Caco-2 (cell line): ENCODE data around the gene UBE2L3. TPM values are rescaled to one million over a fixed set of nuclear protein-coding genes. Genes with fewer than 3 reads are reported as not detected.
"Not testable (repeated sequence)": the region's sequence is repeated elsewhere in the genome, so short reads cannot be mapped to it uniquely, and the experiment has no call there.

ENCODE experiments used
- BruUV-seq: library from RNA; stranded (reverse); fragments of 400-500 nt; replicated peaks from 2 replicates; lab custom pipeline; 2021; lab: Mats Ljungman, UMichigan
- CTCF ChIA-PET: fragments of 300-600 bp; sonication (Branson Sonifier 250); formaldehyde crosslinking; loops from one replicate; lab custom pipeline; 2022; ENCODE audit warnings: antibody characterized with exemption; lab: Charles Lee
- POLR2A ChIA-PET: fragments of 300-600 bp; sonication (Branson Sonifier 250); formaldehyde crosslinking; loops from one replicate; lab custom pipeline; 2022; ENCODE audit warnings: antibody characterized with exemption; lab: Charles Lee
- DNase-seq, 2 experiments: peaks; one replicate each; pipeline versions ENCODE4 v3.0.0 to v3.0.0-alpha.2; 2020 to 2022
- H3K27me3 ChIP-seq: replicated peaks from 2 replicates; pipeline ENCODE4 v1.6.0; 2011; ENCODE audit warnings: low read length; ENCODE audit not compliant: control insufficient read depth, insufficient read depth
- H3K36me3 ChIP-seq: 2 replicates; pipeline ENCODE4 v1.5.1; 2011; ENCODE audit warnings: low read length; ENCODE audit not compliant: control insufficient read depth, insufficient read depth
- H3K4me1 ChIP-seq: fragments of 250-450 bp; sonication (Bioruptor Pico); 2 replicates; pipeline ENCODE4 v1.5.1; 2020; ENCODE audit warnings: mild to moderate bottlenecking
- H3K4me3 ChIP-seq: 2 replicates; pipeline ENCODE4 v1.5.1; 2011; ENCODE audit warnings: low read depth, mild to moderate bottlenecking, control low read depth, low read length
- H3K9me3 ChIP-seq: fragments of 250-450 bp; sonication (Bioruptor Pico); 2 replicates; pipeline ENCODE4 v1.5.1; 2020; ENCODE audit warnings: mild to moderate bottlenecking, moderate library complexity
- H3K27ac Mint-ChIP-seq: one replicate; pipeline ENCODE4 v1.8.0; 2022; ENCODE audit warnings: mixed read lengths; ENCODE audit not compliant: unreplicated experiment
- H3K27me3 Mint-ChIP-seq: one replicate; pipeline ENCODE4 v1.8.0; 2022; ENCODE audit warnings: mixed read lengths; ENCODE audit not compliant: insufficient read depth, unreplicated experiment
- H3K36me3 Mint-ChIP-seq: one replicate; pipeline ENCODE4 v1.8.0; 2022; ENCODE audit warnings: mild to moderate bottlenecking, mixed read lengths; ENCODE audit not compliant: insufficient read depth, unreplicated experiment
- H3K4me1 Mint-ChIP-seq: one replicate; pipeline ENCODE4 v1.8.0; 2022; ENCODE audit warnings: low read depth, mixed read lengths; ENCODE audit not compliant: unreplicated experiment
- H3K4me3 Mint-ChIP-seq: one replicate; pipeline ENCODE4 v1.8.0; 2022; ENCODE audit warnings: mild to moderate bottlenecking, moderate library complexity, mixed read lengths; ENCODE audit not compliant: unreplicated experiment
- H3K9me3 Mint-ChIP-seq: one replicate; pipeline ENCODE4 v1.8.0; 2022; ENCODE audit warnings: mixed read lengths; ENCODE audit not compliant: unreplicated experiment
- intact Hi-C: fragments of 100-400 bp; cut with micrococcal nuclease; formaldehyde crosslinking; loops from one replicate; pipeline ENCODE4 v1.10.0; 2022; ENCODE audit not compliant: unreplicated experiment
- total RNA-seq: library from RNA; stranded (reverse); gene quantifications from 2 replicates; pipeline ENCODE4 v1.2.3, GENCODE V29; 2022
- TF ChIP-seq, protein P1 (sequence below), 2 experiments: fragments of 200-600 bp in 1 of 2; IDR thresholded peaks; 1 replicate in 1 of 2; 2 replicates in 1 of 2; pipeline versions ENCODE4 v1.5.1 to v1.8.0; 2011 to 2022; ENCODE audit warnings: antibody characterized with exemption in 1 of 2, control low read depth in 1 of 2, inconsistent platforms in 1 of 2, low read depth in 1 of 2, low read length in 1 of 2, mild to moderate bottlenecking in 1 of 2, moderate library complexity in 1 of 2; ENCODE audit not compliant: insufficient read depth in 1 of 2, severe bottlenecking in 1 of 2, unreplicated experiment in 1 of 2

The UBE2L3 gene
- total RNA-seq, 1 experiment from 2014 or later, result 63.4 TPM

DNA sequence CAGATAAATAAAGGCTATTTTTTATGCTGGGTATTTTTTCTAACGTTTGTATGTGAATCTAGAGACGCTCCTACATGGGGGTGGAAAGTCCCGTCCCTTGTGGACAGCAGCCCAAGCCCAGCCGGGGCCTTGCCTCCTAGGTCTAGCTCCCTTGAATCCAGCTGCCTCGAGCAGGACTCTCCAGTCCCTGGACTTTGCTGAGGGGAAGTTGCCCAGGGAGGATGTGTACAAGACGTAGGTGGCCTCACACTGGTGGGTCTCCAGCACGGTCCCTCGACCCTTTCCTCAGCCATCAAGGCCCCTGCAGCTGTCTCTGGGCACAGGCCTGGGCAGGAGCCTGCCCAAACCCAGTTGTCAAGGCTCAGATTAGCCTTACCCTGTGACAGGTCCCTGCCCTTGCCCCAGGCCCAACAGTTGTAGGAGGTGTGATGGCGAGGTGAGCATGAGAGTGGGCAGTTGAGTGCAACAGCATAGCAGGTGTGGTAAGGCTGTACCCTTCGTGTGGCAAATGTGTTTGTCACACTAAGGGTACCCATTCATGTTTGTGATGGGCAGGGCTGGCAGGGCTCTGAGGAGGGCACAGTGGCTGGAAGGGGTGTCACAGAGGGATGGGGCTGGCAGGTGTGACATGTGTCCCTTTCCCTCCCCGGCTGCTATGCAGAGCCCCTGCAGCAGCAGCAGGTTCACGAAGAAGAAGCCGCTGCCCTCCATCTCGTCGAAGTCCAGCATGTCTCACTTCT is 68.4 kb downstream of the UBE2L3 start:
- peaks cover 18% of the 10 kb centered on the region for H3K4me1 ChIP-seq
- CTCF ChIA-PET, result no interaction called here

DNA sequence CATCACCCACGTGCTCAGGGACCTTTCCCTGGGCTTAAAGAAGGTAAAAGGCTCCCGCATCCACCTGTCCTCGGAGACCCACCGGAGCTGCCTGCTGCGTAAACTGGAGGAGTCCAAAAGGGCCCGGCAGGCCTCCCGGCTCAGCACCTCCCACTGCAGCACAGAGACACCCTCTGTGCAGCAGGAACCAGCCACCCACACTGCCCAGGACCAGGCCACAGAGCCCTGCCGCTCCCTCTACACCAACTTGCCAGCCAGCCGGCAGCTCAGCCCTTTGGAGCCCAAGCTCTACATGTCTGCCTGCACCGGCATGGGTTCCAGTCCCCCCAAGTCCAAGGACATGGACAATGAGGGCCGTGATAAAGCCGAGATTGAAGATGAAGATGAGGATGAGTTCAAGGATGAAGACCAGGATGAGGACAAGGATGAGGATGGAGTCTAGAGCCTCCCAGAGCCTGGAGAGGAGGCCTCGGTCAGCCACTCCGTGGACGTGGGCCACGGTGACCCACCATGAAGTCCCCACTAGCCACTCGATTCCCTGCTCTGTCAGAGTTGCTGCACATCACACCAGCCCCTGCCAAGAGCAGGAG is 69.2 kb downstream of the UBE2L3 start:
- Histone ChIP-seq H3K9me3 (no peaks in the 10 kb centered on the region), H3K36me3 (no peaks in the 10 kb centered on the region), H3K4me1 (peaks cover 22% of the 10 kb centered on the region), H3K27me3 (no peaks in the 10 kb centered on the region), H3K4me3 (no peak overlapping the region)
- TF ChIP-seq, protein P1, sequence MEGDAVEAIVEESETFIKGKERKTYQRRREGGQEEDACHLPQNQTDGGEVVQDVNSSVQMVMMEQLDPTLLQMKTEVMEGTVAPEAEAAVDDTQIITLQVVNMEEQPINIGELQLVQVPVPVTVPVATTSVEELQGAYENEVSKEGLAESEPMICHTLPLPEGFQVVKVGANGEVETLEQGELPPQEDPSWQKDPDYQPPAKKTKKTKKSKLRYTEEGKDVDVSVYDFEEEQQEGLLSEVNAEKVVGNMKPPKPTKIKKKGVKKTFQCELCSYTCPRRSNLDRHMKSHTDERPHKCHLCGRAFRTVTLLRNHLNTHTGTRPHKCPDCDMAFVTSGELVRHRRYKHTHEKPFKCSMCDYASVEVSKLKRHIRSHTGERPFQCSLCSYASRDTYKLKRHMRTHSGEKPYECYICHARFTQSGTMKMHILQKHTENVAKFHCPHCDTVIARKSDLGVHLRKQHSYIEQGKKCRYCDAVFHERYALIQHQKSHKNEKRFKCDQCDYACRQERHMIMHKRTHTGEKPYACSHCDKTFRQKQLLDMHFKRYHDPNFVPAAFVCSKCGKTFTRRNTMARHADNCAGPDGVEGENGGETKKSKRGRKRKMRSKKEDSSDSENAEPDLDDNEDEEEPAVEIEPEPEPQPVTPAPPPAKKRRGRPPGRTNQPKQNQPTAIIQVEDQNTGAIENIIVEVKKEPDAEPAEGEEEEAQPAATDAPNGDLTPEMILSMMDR (IDR thresholded peaks at IDR 0.05; ENCODE audit: insufficient read depth in 1 of 2, low read depth in 1 of 2, low read length in 1 of 2, severe bottlenecking in 1 of 2, unreplicated experiment in 1 of 2), result no peak
- no peaks in the 10 kb centered on the region for H3K27me3 Mint-ChIP-seq
- CTCF ChIA-PET, result no interaction called here
- H3K9me3 Mint-ChIP-seq, result no peaks in the 10 kb centered on the region
- H3K4me1 Mint-ChIP-seq, result peaks cover 11% of the 10 kb centered on the region
- POLR2A ChIA-PET, result interaction anchor here (0.6 kb wide), 1 partner anchor 30 kb away, joined by 3 read pairs; no protein-coding TSS in a partner anchor
- intact Hi-C loops, result no loop called here
- H3K27ac Mint-ChIP-seq, result no peak overlapping the region
- H3K4me3 Mint-ChIP-seq, result no peak overlapping the region
- no peak for DNase-seq
- H3K36me3 Mint-ChIP-seq, result peaks cover under 1% of the 10 kb centered on the region
- BruUV-seq, result no TSS peak

More for the DNA sequence above, 68.4 kb downstream of the UBE2L3 start:
- BruUV-seq, result no TSS peak
- Mint-ChIP-seq H3K9me3 (no peaks in the 10 kb centered on the region), H3K27ac (no peak overlapping the region), H3K4me3 (no peak overlapping the region), H3K36me3 (no peaks in the 10 kb centered on the region), H3K4me1 (peaks cover 7% of the 10 kb centered on the region), H3K27me3 (no peaks in the 10 kb centered on the region)
- Histone ChIP-seq H3K36me3 (no peaks in the 10 kb centered on the region), H3K27me3 (no peaks in the 10 kb centered on the region), H3K4me3 (no peak overlapping the region), H3K9me3 (no peaks in the 10 kb centered on the region)
- TF ChIP-seq, protein P1 (IDR thresholded peaks at IDR 0.05; ENCODE audit: insufficient read depth in 1 of 2, low read depth in 1 of 2, low read length in 1 of 2, severe bottlenecking in 1 of 2, unreplicated experiment in 1 of 2), result no peak
- intact Hi-C loops, result no loop called here
- POLR2A ChIA-PET, result interaction anchor here (0.6 kb wide), 1 partner anchor 30 kb away, joined by 3 read pairs; no protein-coding TSS in a partner anchor
- no peak for DNase-seq

DNA sequence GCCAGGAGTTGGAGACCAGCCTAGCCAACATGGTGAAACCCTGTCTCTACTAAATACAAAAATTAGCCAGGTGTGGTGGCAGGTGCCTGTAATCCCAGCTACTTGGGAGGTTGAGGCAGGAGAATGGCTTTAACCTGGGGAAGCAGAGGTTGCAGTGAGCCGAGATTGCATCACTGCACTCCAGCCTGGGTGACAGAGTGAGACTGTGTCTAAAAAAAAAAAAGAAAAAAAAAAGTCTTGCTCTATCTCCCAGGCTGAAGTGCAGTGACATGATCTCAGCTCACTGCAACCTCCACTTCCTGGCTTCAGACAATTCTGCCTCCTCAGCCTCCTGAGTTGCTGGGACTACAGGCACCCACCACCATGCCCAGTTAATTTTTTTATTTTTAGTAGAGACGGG is 69.9 kb downstream of the UBE2L3 start:
- H3K4me3 ChIP-seq, H3K27ac Mint-ChIP-seq, H3K9me3 ChIP-seq, POLR2A ChIA-PET, H3K36me3 Mint-ChIP-seq, H3K4me3 Mint-ChIP-seq, intact Hi-C loops, H3K9me3 Mint-ChIP-seq, H3K27me3 Mint-ChIP-seq, BruUV-seq, H3K27me3 ChIP-seq, DNase-seq, H3K36me3 ChIP-seq: not testable (repeated sequence)
- CTCF ChIA-PET, result interaction anchor here (2.2 kb wide), 1 partner anchor 8 kb away, joined by 15 read pairs; the partner anchor contains the start of gene YDJC
- H3K4me1 Mint-ChIP-seq, result peaks cover 11% of the 10 kb centered on the region
- H3K4me1 ChIP-seq, result peaks cover 22% of the 10 kb centered on the region
